Measurements from ENCODE around the gene SLC8B1. TPM values are rescaled to one million over a fixed set of nuclear protein-coding genes. Genes with fewer than 3 reads are reported as not detected.

SLC8B1 gene
- total and polyA plus RNA-seq, 2 donors from 2014 or later = 18.6 to 61.5 TPM

GRCh38 chr12:113290506-113290905 lies 44.4 kb downstream of the SLC8B1 start:
- intact Hi-C loops (cut with DNase I) = no loop called here
- Histone ChIP-seq H3K36me3 (ENCODE audit: control insufficient read depth in 2 of 3, insufficient read depth in 3 of 3, low read length in 3 of 3) (peaks cover 0 to 87% (median 47%) of the 10 kb centered on the region in 3 donors), H3K4me3 (ENCODE audit: low read length in 3 of 3) (no peak overlapping the region), H3K9me3 (ENCODE audit: control insufficient read depth in 2 of 3, insufficient read depth in 1 of 3, low read length in 3 of 3) (no peaks in the 10 kb centered on the region), H3K9ac (ENCODE audit: low read length in 3 of 3) (no peak overlapping the region), H3K27me3 (ENCODE audit: control insufficient read depth, insufficient read depth, low read length) (no peaks in the 10 kb centered on the region), H3K4me1 (ENCODE audit: control insufficient read depth in 2 of 3, insufficient read depth in 2 of 3, low read depth in 1 of 3, low read length in 3 of 3) (peaks cover 0 to 3% (median 0%) of the 10 kb centered on the region in 3 donors), H3K27ac (ENCODE audit: low read depth in 2 of 2, low read length in 2 of 2) (no peak overlapping the region)
- no peak for FAIRE-seq
- DNase-seq = no peak
- no peak for TF ChIP-seq CTCF (IDR thresholded peaks at IDR 0.05; ENCODE audit: borderline replicate concordance, extremely low read depth, insufficient read depth)

- Histone ChIP-seq H3K4me1 (ENCODE audit: control insufficient read depth in 2 of 3, insufficient read depth in 2 of 3, low read depth in 1 of 3, low read length in 3 of 3) (peaks cover 0 to 3% (median 0%) of the 10 kb centered on the region in 3 donors), H3K9me3 (ENCODE audit: control insufficient read depth in 2 of 3, insufficient read depth in 1 of 3, low read length in 3 of 3) (no peaks in the 10 kb centered on the region), H3K9ac (ENCODE audit: low read length in 3 of 3) (no peak overlapping the region), H3K36me3 (ENCODE audit: control insufficient read depth in 2 of 3, insufficient read depth in 3 of 3, low read length in 3 of 3) (peaks cover 0 to 88% (median 49%) of the 10 kb centered on the region in 3 donors), H3K4me3 (ENCODE audit: low read length in 3 of 3) (no peak overlapping the region), H3K27ac (ENCODE audit: low read depth in 2 of 2, low read length in 2 of 2) (no peak overlapping the region), H3K27me3 (ENCODE audit: control insufficient read depth, insufficient read depth, low read length) (no peaks in the 10 kb centered on the region)
- TF ChIP-seq CTCF (IDR thresholded peaks at IDR 0.05; ENCODE audit: borderline replicate concordance, extremely low read depth, insufficient read depth) = no peak
- FAIRE-seq (no peak), DNase-seq (peak in 1 of 5 donors; percentile 23)
- intact Hi-C loops (cut with DNase I) = no loop called here
Measured at GRCh38 chr12:113289361-113289760, 45.5 kb downstream of the SLC8B1 start.

DNA sequence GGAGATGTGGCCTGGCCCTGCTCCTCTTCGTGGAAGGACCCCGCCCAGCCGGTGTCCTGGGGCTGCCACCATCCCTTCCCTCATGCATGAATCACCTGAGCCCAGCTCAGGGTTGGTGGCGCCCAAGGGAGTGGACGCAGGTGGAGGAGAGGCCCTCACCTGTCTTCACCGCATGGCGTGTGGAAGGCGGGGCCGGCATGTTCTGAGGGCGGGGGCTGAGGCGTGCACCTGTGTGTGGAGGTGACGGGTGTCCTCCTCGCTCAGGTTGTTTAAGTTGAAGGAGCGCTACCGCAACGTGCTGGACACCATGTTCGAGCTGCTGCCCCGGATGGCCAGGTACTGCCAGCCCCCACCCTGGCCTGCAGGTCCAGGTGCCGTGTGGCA lies 47.0 kb downstream of the SLC8B1 start:
- no peaks in the 10 kb centered on the region for H3K27me3 ChIP-seq (ENCODE audit: control insufficient read depth, insufficient read depth, low read length)
- no peak for TF ChIP-seq CTCF (IDR thresholded peaks at IDR 0.05; ENCODE audit: borderline replicate concordance, extremely low read depth, insufficient read depth)
- no peak overlapping the region for H3K4me3 ChIP-seq (ENCODE audit: low read length in 3 of 3)
- intact Hi-C loops (cut with DNase I) = no loop called here
- FAIRE-seq (no peak), DNase-seq (no peak)
- H3K36me3 ChIP-seq (ENCODE audit: control insufficient read depth in 2 of 3, insufficient read depth in 3 of 3, low read length in 3 of 3) = peaks cover 0 to 91% (median 41%) of the 10 kb centered on the region in 3 donors
- H3K27ac ChIP-seq (ENCODE audit: low read depth in 2 of 2, low read length in 2 of 2) = no peak overlapping the region
- no peaks in the 10 kb centered on the region for H3K9me3 ChIP-seq (ENCODE audit: control insufficient read depth in 2 of 3, insufficient read depth in 1 of 3, low read length in 3 of 3)
- H3K9ac ChIP-seq (ENCODE audit: low read length in 3 of 3) = no peak overlapping the region
- peaks cover 0 to 3% (median 0%) of the 10 kb centered on the region in 3 donors for H3K4me1 ChIP-seq (ENCODE audit: control insufficient read depth in 2 of 3, insufficient read depth in 2 of 3, low read depth in 1 of 3, low read length in 3 of 3)
